ENCODE data around the gene ATG7. TPM values are rescaled to one million over a fixed set of nuclear protein-coding genes. Genes with fewer than 3 reads are reported as not detected.
"Not testable (repeated sequence)": the region's sequence is repeated elsewhere in the genome, so short reads cannot be mapped to it uniquely, and the experiment has no call there.

Gene ATG7
- polyA plus RNA-seq, 2 donors, result 5.8 to 13.1 TPM

GRCh38 chr3:11394392-11394791 lies 122.2 kb downstream of the ATG7 start:
- Histone ChIP-seq H3K27ac (ENCODE audit: low read depth in 2 of 2, low read length in 1 of 2) (no peak overlapping the region), H3K9me3 (ENCODE audit: control insufficient read depth in 2 of 2, insufficient read depth in 1 of 2, low read depth in 1 of 2, low read length in 1 of 2) (no peaks in the 10 kb centered on the region), H3K27me3 (ENCODE audit: control insufficient read depth in 1 of 2, insufficient read depth in 2 of 2, low read length in 2 of 2) (no peaks in the 10 kb centered on the region), H3K4me3 (ENCODE audit: low read depth in 1 of 2, low read length in 2 of 2) (no peak overlapping the region), H3K4me1 (ENCODE audit: control insufficient read depth in 2 of 2, insufficient read depth in 2 of 2, low read length in 1 of 2) (peaks cover 0 to 2% of the 10 kb centered on the region in 2 donors), H3K36me3 (ENCODE audit: control insufficient read depth in 2 of 2, insufficient read depth in 2 of 2, low read length in 1 of 2) (peaks cover 0 to 3% of the 10 kb centered on the region in 2 donors)
- 83 to 90% methylated on average over 4 of the region's 4 CpGs for WGBS, 2 donors

GRCh38 chr3:11400213-11400612 lies 128.0 kb downstream of the ATG7 start:
- Histone ChIP-seq H3K36me3 (ENCODE audit: control insufficient read depth in 2 of 2, insufficient read depth in 2 of 2, low read length in 1 of 2) (no peaks in the 10 kb centered on the region), H3K4me3 (ENCODE audit: low read depth in 1 of 2, low read length in 2 of 2) (no peak overlapping the region), H3K27me3 (ENCODE audit: control insufficient read depth in 1 of 2, insufficient read depth in 2 of 2, low read length in 2 of 2) (no peaks in the 10 kb centered on the region), H3K9me3 (ENCODE audit: control insufficient read depth in 2 of 2, insufficient read depth in 1 of 2, low read depth in 1 of 2, low read length in 1 of 2) (no peaks in the 10 kb centered on the region), H3K4me1 (ENCODE audit: control insufficient read depth in 2 of 2, insufficient read depth in 2 of 2, low read length in 1 of 2) (no peaks in the 10 kb centered on the region), H3K27ac (ENCODE audit: low read depth in 2 of 2, low read length in 1 of 2) (no peak overlapping the region)
- WGBS, 2 donors, result 76 to 77% methylated on average over 4 of the region's 4 CpGs

GRCh38 chr3:11401434-11401833 lies 129.2 kb downstream of the ATG7 start:
- Histone ChIP-seq H3K36me3 (ENCODE audit: control insufficient read depth in 2 of 2, insufficient read depth in 2 of 2, low read length in 1 of 2) (no peaks in the 10 kb centered on the region), H3K4me3 (ENCODE audit: low read depth in 1 of 2, low read length in 2 of 2) (no peak overlapping the region), H3K27me3 (ENCODE audit: control insufficient read depth in 1 of 2, insufficient read depth in 2 of 2, low read length in 2 of 2) (no peaks in the 10 kb centered on the region), H3K4me1 (ENCODE audit: control insufficient read depth in 2 of 2, insufficient read depth in 2 of 2, low read length in 1 of 2) (no peaks in the 10 kb centered on the region), H3K9me3 (ENCODE audit: control insufficient read depth in 2 of 2, insufficient read depth in 1 of 2, low read depth in 1 of 2, low read length in 1 of 2) (no peaks in the 10 kb centered on the region), H3K27ac (ENCODE audit: low read depth in 2 of 2, low read length in 1 of 2) (no peak overlapping the region)
- WGBS, 2 donors, result 83 to 87% methylated on average over 1 of the region's 1 CpG

- H3K27ac ChIP-seq (ENCODE audit: low read depth in 2 of 2, low read length in 1 of 2), result no peak overlapping the region
- no peak overlapping the region for H3K4me3 ChIP-seq (ENCODE audit: low read depth in 1 of 2, low read length in 2 of 2)
- H3K27me3 ChIP-seq (ENCODE audit: control insufficient read depth in 1 of 2, insufficient read depth in 2 of 2, low read length in 2 of 2), result no peaks in the 10 kb centered on the region
- 97 to 98% methylated on average over 2 of the region's 2 CpGs for WGBS, 2 donors
- H3K9me3 ChIP-seq (ENCODE audit: control insufficient read depth in 2 of 2, insufficient read depth in 1 of 2, low read depth in 1 of 2, low read length in 1 of 2), result peaks cover 0 to 10% of the 10 kb centered on the region in 2 donors
- no peaks in the 10 kb centered on the region for H3K4me1 ChIP-seq (ENCODE audit: control insufficient read depth in 2 of 2, insufficient read depth in 2 of 2, low read length in 1 of 2)
- H3K36me3 ChIP-seq (ENCODE audit: control insufficient read depth in 2 of 2, insufficient read depth in 2 of 2, low read length in 1 of 2), result peaks cover 0 to 2% of the 10 kb centered on the region in 2 donors
Observed at GRCh38 chr3:11405323-11405722, 133.1 kb downstream of the ATG7 start.

DNA sequence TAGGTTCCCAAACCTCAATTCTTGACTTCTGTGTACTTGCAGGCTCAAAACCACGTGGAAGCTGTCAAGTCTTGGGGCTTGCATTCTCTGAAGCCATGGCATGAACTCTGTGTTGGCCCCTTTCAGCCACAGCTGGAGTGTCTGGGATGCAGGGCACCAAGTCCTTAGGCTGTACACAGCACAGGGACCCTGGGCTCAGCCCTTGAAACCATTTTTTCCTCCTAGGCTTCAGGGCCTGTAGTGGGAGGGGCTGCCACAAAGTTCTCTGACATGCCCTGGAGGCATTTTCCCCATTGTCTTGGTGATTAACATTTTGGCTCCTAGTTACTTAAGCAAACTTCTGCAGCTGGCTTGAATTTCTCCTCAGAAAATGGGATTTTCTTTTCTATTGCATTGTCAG lies 135.4 kb downstream of the ATG7 start:
- Histone ChIP-seq H3K9me3 (ENCODE audit: control insufficient read depth in 2 of 2, insufficient read depth in 1 of 2, low read depth in 1 of 2, low read length in 1 of 2) (peaks cover 0 to 10% of the 10 kb centered on the region in 2 donors), H3K27me3 (ENCODE audit: control insufficient read depth in 1 of 2, insufficient read depth in 2 of 2, low read length in 2 of 2) (no peaks in the 10 kb centered on the region), H3K27ac (ENCODE audit: low read depth in 2 of 2, low read length in 1 of 2) (no peak overlapping the region), H3K36me3 (ENCODE audit: control insufficient read depth in 2 of 2, insufficient read depth in 2 of 2, low read length in 1 of 2) (peaks cover 0 to 2% of the 10 kb centered on the region in 2 donors), H3K4me1 (ENCODE audit: control insufficient read depth in 2 of 2, insufficient read depth in 2 of 2, low read length in 1 of 2) (no peaks in the 10 kb centered on the region), H3K4me3 (ENCODE audit: low read depth in 1 of 2, low read length in 2 of 2) (no peak overlapping the region)
- 81 to 86% methylated on average over 1 of the region's 1 CpG for WGBS, 2 donors

GRCh38 chr3:11408324-11408859 lies 136.2 kb downstream of the ATG7 start:
- not testable (repeated sequence) for H3K27ac ChIP-seq (ENCODE audit: low read depth in 2 of 2, low read length in 1 of 2); H3K4me3 ChIP-seq (ENCODE audit: low read depth in 1 of 2, low read length in 2 of 2)
- WGBS, 2 donors, result 94 to 98% methylated on average over 4 of the region's 4 CpGs

GRCh38 chr3:11410564-11410963 lies 138.4 kb downstream of the ATG7 start:
- H3K4me3 ChIP-seq (ENCODE audit: low read depth in 1 of 2, low read length in 2 of 2), result no peak overlapping the region

More at GRCh38 chr3:11408324-11408859, 136.2 kb downstream of the ATG7 start:
- not testable (repeated sequence) for H3K27me3 ChIP-seq (ENCODE audit: control insufficient read depth in 1 of 2, insufficient read depth in 2 of 2, low read length in 2 of 2); H3K36me3 ChIP-seq (ENCODE audit: control insufficient read depth in 2 of 2, insufficient read depth in 2 of 2, low read length in 1 of 2); H3K9me3 ChIP-seq (ENCODE audit: control insufficient read depth in 2 of 2, insufficient read depth in 1 of 2, low read depth in 1 of 2, low read length in 1 of 2); H3K4me1 ChIP-seq (ENCODE audit: control insufficient read depth in 2 of 2, insufficient read depth in 2 of 2, low read length in 1 of 2)

GRCh38 chr3:11411956-11412355 lies 139.8 kb downstream of the ATG7 start:
- Histone ChIP-seq H3K36me3 (ENCODE audit: control insufficient read depth in 2 of 2, insufficient read depth in 2 of 2, low read length in 1 of 2) (peaks cover 0 to 2% of the 10 kb centered on the region in 2 donors), H3K9me3 (ENCODE audit: control insufficient read depth in 2 of 2, insufficient read depth in 1 of 2, low read depth in 1 of 2, low read length in 1 of 2) (peaks cover 0 to 10% of the 10 kb centered on the region in 2 donors), H3K27me3 (ENCODE audit: control insufficient read depth in 1 of 2, insufficient read depth in 2 of 2, low read length in 2 of 2) (no peaks in the 10 kb centered on the region), H3K4me1 (ENCODE audit: control insufficient read depth in 2 of 2, insufficient read depth in 2 of 2, low read length in 1 of 2) (no peaks in the 10 kb centered on the region), H3K27ac (ENCODE audit: low read depth in 2 of 2, low read length in 1 of 2) (no peak overlapping the region), H3K4me3 (ENCODE audit: low read depth in 1 of 2, low read length in 2 of 2) (no peak overlapping the region)

More at GRCh38 chr3:11410564-11410963, 138.4 kb downstream of the ATG7 start:
- peaks cover 0 to 10% of the 10 kb centered on the region in 2 donors for H3K9me3 ChIP-seq (ENCODE audit: control insufficient read depth in 2 of 2, insufficient read depth in 1 of 2, low read depth in 1 of 2, low read length in 1 of 2)
- H3K4me1 ChIP-seq (ENCODE audit: control insufficient read depth in 2 of 2, insufficient read depth in 2 of 2, low read length in 1 of 2), result no peaks in the 10 kb centered on the region
- H3K27me3 ChIP-seq (ENCODE audit: control insufficient read depth in 1 of 2, insufficient read depth in 2 of 2, low read length in 2 of 2), result no peaks in the 10 kb centered on the region
- H3K36me3 ChIP-seq (ENCODE audit: control insufficient read depth in 2 of 2, insufficient read depth in 2 of 2, low read length in 1 of 2), result peaks cover 0 to 2% of the 10 kb centered on the region in 2 donors
- H3K27ac ChIP-seq (ENCODE audit: low read depth in 2 of 2, low read length in 1 of 2), result no peak overlapping the region

GRCh38 chr3:11413071-11413470 lies 140.9 kb downstream of the ATG7 start:
- no peaks in the 10 kb centered on the region for H3K4me1 ChIP-seq (ENCODE audit: control insufficient read depth in 2 of 2, insufficient read depth in 2 of 2, low read length in 1 of 2)
- peaks cover 0 to 2% of the 10 kb centered on the region in 2 donors for H3K36me3 ChIP-seq (ENCODE audit: control insufficient read depth in 2 of 2, insufficient read depth in 2 of 2, low read length in 1 of 2)
- no peak overlapping the region for H3K4me3 ChIP-seq (ENCODE audit: low read depth in 1 of 2, low read length in 2 of 2)
- H3K9me3 ChIP-seq (ENCODE audit: control insufficient read depth in 2 of 2, insufficient read depth in 1 of 2, low read depth in 1 of 2, low read length in 1 of 2), result peaks cover 0 to 3% of the 10 kb centered on the region in 2 donors
- no peaks in the 10 kb centered on the region for H3K27me3 ChIP-seq (ENCODE audit: control insufficient read depth in 1 of 2, insufficient read depth in 2 of 2, low read length in 2 of 2)
- H3K27ac ChIP-seq (ENCODE audit: low read depth in 2 of 2, low read length in 1 of 2), result no peak overlapping the region
- WGBS, 2 donors, result 72 to 77% methylated on average over 4 of the region's 4 CpGs

- WGBS, 2 donors, result 93 to 99% methylated on average over 1 of the region's 1 CpG
- no peak overlapping the region for H3K4me3 ChIP-seq (ENCODE audit: low read depth in 1 of 2, low read length in 2 of 2)
- H3K4me1 ChIP-seq (ENCODE audit: control insufficient read depth in 2 of 2, insufficient read depth in 2 of 2, low read length in 1 of 2), result no peaks in the 10 kb centered on the region
- no peaks in the 10 kb centered on the region for H3K27me3 ChIP-seq (ENCODE audit: control insufficient read depth in 1 of 2, insufficient read depth in 2 of 2, low read length in 2 of 2)
- H3K36me3 ChIP-seq (ENCODE audit: control insufficient read depth in 2 of 2, insufficient read depth in 2 of 2, low read length in 1 of 2), result no peaks in the 10 kb centered on the region
- H3K27ac ChIP-seq (ENCODE audit: low read depth in 2 of 2, low read length in 1 of 2), result no peak overlapping the region
- H3K9me3 ChIP-seq (ENCODE audit: control insufficient read depth in 2 of 2, insufficient read depth in 1 of 2, low read depth in 1 of 2, low read length in 1 of 2), result no peaks in the 10 kb centered on the region
Observed at GRCh38 chr3:11415099-11415498, 142.9 kb downstream of the ATG7 start.
